HG02981 (cell line): Measurements from ENCODE around the gene MMP11.

ENCODE experiments used
- ATAC-seq: cut with Tn5 transposase; IDR thresholded peaks from one replicate; pipeline ENCODE4 v1.9.1; 2021; ENCODE audit warnings: mild to moderate bottlenecking, moderate library complexity; ENCODE audit not compliant: unreplicated experiment

The MMP11 gene

GRCh38 chr22:23827351-23827995 is 54.8 kb downstream of the MMP11 start:
- no peak for ATAC-seq

GRCh38 chr22:23828800-23829680 is 56.4 kb downstream of the MMP11 start:
- ATAC-seq, result no peak

GRCh38 chr22:23829845-23830372 is 57.3 kb downstream of the MMP11 start:
- no peak for ATAC-seq

- ATAC-seq, result no peak
These were observed 58.6 kb downstream of the MMP11 start for GRCh38 chr22:23831261-23831660.

GRCh38 chr22:23831781-23832180 is 59.1 kb downstream of the MMP11 start:
- no peak for ATAC-seq

- no peak for ATAC-seq
These were observed 59.8 kb downstream of the MMP11 start for GRCh38 chr22:23832226-23833016.

GRCh38 chr22:23833017-23833751 is 60.5 kb downstream of the MMP11 start:
- no peak for ATAC-seq
